T-helper 1 cell (primary cell): Measurements from ENCODE around the gene CD8A.
"Not testable (repeated sequence)": the region's sequence is repeated elsewhere in the genome, so short reads cannot be mapped to it uniquely, and the experiment has no call there.

ENCODE experiments used
- DNase-seq, 5 donors: peaks; one replicate each; pipeline ENCODE4 v3.0.0-alpha.2; 2012 to 2020
- total RNA-seq, 4 donors: gene quantifications; one replicate each; lab custom pipeline; 2026; lab: John Stamatoyannopoulos, UW

The CD8A gene
- 0.30 to 15.2 (median 4.3) reads per million in 4 donors for total RNA-seq

DNA sequence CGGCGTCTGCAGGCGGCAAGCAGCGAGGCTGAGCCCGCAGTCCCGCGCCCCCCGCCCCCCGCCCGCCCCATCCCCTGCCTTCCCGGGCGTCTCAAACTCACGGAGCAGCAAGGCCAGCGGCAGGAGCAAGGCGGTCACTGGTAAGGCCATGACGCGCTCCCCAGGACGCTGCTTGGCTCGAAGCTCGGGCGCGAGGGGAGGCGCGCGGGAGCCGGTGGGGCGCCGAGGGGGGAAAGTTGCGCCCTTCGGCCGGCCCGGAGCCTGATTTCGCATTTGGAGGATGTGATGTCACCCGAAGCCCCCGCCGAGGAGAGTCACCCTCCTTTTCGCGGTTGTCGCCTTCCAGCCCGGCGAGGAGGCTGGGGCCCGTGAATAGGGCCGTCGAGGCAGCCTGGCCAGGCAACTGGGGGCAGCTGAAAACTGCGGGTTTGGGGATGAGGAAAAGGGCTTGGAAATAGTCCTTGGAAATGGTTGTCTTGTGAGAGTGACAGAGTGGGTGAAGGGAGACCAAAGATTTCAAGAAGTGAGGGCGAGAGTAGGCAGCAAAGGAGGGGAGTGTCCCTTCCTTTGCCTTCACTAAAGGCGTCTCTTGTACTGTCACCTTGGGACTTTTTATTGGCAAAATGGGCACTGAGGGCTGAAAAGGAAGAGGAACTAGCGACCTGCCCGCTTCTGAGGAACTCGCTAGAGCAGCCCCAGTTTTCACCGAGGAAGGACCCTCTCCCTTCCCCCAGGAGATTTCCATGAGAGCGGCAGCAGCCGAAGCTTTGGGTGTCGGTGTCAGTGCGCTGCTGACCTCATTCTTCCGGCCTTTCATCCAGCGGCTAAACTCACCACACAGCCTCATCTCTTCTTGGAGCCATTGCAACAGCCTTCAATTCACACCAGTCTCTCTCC lies at the start of gene CD8A:
Gene CD8A (minus strand): TSS at position 238 of the 897 bp plus-strand sequence. CDS start 88 bp downstream, at position 150.
- peak in 1 of 5 donors; percentile 39 for DNase-seq

DNA sequence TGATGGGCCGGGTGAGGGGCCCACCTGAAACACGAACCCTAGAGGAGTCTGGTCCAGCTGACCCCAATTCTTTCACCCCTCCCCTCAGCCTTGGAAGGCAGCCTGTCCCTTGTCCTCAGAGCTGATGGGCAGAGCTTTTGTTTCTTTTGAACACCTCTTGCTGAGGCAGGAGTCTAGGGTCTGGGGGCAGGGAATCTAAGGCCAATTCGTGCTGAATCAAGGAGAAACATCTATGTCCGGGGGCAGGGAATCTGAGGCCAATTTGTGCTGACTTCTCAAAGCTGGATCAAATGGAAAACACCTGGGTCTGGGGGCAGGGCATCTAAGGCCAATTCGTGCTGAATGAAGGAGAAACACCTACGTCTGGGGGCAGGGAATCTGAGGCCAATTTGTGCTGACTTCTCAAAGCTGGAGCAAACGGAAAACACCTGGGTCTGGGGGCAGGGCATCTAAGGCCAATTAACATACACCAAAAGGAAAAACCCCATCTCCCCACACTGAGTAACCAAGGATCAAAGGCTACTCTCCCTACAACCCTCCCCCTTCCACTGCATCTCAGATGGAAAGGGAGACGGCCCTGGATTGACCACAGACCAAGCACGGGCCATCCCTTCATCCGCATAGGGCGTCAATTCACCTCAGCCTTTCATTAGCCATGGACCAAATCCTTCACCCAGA lies 49.3 kb upstream of the CD8A start:
- DNase-seq: not testable (repeated sequence)

DNA sequence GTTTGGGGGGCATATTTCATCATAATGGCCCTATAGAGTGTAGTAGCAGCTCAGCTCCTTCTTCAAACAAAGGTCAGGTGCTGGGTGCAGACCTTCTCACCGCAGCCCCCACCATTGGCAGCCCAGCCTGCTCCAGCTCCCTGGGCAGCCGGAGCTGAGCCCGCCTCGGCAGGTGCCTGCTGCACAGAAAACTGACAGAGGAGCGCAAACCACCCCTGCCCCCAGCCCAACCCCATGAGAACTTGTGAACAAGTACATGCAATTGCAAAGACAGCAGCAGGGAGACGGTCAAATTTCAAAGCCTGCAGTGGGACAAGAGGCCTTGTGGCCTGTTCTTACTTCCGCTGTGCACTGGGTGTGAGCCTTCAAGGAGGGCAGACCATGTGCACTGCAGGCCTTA lies 48.7 kb upstream of the CD8A start:
- DNase-seq: not testable (repeated sequence)

DNA sequence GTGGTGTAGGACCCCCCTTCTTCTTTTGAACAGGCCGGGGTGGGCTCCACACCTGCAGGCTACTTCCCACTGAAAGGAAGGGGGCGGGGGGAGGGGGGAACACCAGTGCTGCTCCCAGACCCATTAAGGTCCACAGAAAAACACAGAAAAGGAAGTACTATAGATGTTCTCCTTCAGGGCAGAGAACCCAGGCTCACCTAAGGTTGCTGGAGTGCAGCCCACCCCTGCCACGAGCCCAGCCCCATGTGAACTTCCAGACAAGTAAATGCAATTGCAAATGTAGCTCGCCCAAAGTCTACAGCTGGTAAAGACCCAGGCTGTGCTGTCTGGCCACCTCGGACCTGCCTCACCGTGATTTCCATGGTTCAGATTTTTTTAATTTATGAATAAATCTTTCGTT lies 47.0 kb upstream of the CD8A start:
- DNase-seq: not testable (repeated sequence)

DNA sequence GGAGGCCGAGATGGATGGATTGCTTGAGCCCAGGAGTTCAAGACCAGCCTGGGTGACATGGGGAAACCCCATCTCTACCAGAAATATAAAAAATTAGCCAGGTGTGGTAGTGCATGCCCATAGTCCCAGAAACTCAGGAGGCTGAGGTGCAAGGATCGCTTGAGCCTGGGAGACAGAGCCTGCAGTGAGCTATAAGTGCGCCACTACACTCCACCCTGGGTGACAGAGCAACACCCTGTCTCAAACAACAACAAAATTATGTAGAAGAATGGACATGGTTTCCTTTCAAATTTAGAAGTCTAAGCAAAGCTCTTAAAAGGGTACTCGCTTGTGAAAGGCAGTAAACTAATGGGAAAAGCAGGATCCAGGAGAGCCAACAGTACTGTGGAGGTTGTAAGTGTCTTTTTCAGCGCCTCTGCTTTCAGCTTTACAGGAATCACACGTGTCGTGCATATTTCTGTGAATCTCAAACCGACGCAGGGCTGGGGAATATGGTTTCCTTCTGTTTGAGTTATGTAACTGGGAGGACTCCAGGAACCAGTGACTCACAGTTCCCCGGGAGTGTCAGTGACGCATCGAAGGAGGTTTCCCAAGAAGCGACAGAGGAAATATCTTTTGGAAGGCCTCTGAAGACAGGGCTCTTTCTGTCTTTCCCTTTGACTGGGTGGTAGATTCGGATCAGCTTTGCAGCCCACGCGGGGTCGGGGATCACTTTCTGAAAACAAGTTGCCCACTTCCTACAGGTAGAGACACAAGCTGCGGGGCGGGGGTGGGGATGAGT lies 46.4 kb upstream of the CD8A start:
- DNase-seq: peak in 1 of 5 donors; percentile 56

DNA sequence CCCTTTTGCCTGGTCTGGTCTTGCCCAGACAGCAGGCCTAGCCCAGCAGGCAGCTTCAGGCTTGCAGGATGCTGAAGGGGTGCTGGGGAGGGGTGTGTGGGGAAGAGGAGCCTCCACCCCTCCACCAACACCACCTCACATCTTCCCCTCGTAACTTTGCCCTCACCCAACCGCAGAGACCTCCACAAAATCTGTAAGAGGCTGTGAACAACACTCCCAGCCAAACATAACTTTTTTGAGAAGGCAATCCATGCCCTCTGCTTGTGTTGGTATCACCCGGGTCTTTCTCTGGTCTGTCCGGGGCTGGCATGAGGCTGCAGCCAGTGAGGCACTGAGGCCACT lies 44.8 kb upstream of the CD8A start:
- not testable (repeated sequence) for DNase-seq

DNA sequence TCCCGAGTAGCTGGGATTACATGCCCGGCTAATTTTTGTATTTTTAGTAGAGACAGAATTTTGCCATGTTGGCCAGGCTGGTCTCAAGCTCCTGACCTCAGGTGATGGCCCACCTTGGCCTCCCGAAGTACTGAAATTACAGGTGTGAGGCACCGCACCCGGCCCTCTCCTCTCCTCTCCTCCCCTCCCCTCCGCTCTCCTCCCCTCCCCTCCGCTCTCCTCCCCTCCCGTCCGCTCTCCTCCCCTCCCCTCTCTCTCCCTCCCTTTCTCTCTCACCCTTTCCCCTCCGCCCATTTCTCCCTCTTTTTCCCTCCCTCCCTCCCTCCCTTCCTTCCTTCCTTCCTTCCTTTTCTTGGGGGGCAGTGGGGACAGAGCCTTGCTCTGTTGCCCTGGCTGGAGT lies 42.6 kb upstream of the CD8A start:
- no peak for DNase-seq

DNA sequence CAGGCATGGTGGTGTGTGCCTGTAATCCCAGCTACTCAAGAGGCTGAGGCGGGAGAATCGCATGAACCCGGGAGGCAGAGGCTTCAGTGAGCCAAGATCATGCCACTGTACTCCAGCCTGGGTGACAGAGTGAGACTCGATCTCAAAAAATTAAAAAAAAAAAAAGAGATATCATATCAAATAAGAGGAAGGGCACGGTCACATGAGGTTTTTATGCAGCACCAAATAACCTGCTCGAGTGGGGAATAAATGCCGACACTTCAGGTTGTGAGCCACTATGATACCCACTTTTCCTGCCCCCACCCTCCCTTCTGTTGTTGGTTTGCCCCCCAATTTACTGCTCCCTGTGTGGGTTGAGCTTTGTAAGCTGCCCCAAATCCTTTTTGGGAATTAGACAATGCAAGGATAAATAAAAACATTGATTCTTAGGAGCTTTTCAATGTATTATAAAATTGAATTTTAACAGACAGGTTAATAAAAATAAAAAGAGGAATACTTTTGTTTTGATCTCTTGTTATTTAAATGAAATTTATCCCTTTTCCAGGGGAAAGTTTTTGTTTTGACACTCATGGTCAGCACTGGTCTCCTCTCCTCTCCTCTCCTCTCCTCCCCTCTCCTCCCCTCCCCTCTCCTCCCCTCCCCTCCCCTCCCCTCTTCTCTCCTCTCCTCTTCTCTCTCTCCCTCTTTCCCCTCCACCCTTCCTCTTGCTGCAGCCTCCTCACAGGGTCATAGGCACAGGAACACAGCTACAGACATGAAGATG lies 41.8 kb upstream of the CD8A start:
- no peak for DNase-seq

DNA sequence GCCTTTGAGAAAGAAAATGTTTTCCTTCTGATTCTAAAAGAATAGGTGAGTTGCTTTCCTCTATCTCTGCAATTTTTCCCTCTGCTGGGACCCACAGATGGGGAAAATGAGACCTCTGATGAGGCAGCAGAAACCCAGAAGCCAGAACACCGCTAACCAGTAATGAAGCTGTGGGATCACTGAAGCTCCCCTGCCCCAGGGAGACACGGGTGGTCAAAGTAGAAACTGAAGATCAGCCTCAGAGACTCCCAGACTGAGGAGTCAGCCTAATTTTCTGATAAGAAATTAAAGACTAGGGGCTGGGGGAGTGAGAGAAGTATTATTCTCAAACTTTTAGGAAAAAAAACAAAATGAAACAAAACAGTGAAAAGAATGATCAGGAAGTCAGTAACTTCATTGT lies 40.8 kb upstream of the CD8A start:
- DNase-seq: no peak

DNA sequence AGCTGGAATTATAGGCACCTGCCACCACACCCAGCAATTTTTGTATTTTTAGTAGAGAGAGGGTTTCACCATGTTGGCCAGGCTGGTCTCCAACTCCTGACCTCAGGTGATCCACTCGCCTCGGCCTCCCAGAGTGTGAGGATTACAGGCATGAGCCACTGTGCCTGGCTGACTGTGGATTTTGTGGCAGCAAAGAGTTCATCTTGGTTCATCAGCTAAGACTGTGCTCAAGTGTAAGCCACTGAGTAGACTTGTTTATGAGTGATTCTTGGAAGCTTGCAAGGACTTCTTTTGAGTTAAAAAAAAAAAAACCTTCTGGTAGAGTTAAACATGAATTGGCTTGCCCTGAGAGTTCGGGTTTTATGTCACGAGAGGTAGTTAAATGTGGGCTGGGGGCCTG lies 36.2 kb upstream of the CD8A start:
- no peak for DNase-seq

DNA sequence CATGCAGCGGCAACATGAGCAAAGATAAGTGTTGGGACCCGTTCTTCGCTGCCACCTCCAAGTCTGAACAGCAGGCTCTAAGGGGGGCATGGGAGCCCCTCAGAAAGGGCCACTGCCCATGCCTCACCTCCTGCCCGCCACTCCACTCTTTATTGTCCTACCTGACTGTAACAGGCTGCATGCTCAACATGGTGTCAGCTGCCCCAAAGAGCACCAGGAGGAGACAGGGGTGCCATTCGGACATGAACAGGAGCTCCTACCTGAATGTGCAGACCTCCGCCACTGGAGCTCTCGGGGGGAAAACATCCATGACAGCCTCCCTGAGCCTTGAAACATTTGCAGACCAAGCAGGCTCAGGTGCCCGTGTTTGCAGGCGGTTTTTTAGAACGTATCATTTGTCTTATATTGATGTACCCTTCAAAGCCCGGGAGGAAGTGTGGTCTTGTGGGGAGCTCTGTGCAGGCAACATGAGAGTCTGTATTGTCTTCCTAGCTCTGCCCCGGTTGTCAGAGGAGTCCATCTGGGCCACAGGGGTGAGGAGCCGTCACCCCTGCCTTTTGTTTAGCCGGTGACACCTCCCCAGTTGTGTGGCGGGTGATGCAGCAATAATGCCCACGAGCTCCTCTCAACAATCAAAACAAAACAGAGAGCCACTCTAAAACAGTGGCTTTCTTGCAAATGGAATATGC lies 35.1 kb upstream of the CD8A start:
- DNase-seq: peak in 1 of 5 donors; percentile 74

DNA sequence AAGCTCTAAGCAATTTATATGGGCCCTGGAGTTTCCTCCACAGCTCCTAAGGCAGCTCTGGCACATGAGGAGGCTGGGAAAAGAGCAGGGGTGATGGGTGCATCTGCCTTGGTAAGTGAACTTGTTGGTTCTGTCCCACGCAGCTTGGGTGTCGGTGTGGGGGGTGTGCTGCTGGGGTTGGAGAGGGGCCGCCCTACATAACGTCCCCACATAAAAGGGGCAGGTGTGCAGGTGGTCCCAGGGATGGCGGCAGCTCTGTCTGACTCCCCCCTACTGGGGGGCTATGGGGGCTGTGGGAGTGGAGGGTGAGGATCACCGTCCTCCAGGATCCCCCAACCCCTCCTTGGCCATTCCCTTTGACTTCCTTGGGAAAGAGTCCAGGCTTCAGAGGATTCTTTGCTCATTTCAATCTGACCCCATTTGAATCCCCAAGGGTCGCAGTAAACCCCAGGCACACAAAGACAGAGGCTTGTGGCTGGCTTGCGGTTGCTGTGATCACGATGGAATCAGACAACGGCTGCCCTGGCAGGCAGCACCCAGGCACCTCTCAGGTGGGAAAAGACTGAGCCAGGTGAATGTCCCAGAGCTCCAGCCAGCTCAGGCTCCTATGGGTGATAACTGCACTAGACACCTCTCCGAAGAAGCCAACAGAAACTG lies 34.5 kb upstream of the CD8A start:
- no peak for DNase-seq

DNA sequence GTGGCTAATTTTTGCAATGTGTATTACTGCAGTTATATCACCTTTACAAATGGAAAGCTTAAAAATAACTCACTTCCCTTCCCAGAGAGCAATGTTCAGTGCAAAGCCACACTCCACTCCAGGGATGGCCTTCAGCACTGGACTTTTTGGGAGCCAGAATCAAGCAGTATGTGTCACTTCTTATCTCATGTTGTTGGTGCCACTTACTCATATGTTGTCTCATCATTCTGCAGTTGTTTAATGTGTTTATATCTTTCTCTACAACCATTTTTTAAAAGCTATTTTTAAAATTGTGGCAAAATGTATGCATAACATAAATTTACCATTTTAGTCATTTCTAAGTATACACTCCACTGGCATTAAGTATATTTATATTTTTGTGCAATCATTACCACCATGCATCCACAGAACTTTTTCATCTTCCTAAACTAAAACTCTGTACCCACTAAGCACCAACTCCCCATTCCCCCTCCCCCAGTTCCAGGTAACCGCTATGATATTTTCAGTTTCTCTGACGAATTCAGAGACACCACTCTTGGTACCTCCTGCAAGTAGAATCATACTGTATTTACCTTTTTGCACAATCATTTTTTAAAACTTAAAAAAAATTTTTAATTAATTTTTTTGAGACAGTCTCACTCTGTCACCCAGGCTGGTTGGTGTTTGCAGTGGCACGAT lies 32.1 kb upstream of the CD8A start:
- no peak for DNase-seq

DNA sequence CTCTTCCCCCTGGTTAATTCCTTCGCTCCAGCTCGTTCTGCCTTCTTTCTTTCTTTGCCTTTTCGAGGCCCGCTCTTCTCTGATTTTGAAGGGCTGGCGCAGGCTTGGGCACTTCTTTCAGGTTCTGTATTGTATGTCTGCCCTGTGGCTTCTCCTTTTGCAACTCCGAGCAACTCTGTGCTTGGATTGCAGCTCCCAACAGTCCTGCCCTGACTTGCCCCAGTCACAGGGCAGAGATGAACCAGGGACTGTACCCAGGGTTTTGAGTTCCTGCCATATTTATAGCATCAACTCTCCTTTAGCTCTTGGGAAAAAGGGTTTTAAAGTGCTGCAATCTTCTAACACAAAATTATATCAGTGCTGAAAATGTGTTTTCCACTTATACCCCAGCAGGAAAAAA lies 31.1 kb upstream of the CD8A start:
- DNase-seq: no peak

DNA sequence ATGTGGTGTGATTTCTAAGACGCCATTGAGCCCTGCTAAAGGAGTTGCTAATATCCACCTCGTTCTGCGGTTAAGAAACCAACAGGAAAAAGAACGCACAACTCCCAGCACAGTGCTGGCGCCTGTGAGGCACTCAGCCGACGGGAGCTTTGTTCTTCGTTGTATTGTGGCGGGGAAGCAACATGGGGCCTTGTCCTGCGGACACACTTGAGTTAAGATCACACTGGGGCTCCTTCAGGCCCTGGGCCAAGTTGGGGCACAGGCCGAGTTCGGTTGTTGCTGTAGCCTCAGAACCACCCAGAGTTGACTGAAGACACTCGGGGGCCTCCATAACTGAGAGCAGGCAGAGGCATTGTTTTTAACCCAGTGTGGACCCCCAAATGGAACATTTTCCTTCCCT lies 30.6 kb upstream of the CD8A start:
- no peak for DNase-seq

DNA sequence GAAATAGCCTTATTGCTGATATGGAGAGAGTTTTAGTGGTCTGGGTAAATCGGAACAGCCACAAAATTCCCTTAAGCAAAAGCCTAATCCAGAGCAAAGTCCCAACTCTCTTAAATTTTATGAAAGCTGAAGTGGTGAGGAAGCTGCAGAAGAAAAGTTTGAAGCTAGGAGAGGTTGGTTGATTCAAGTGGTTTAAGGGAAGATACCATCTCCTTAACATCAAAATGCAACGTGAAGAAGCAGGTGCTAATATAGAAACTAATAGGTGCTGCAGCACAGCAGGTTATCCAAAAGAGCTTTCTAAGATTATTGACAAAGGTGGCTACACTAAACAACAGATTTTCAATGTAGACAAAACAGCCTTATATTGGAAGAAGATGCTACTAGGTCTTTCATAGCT lies 28.2 kb upstream of the CD8A start:
- DNase-seq: no peak

DNA sequence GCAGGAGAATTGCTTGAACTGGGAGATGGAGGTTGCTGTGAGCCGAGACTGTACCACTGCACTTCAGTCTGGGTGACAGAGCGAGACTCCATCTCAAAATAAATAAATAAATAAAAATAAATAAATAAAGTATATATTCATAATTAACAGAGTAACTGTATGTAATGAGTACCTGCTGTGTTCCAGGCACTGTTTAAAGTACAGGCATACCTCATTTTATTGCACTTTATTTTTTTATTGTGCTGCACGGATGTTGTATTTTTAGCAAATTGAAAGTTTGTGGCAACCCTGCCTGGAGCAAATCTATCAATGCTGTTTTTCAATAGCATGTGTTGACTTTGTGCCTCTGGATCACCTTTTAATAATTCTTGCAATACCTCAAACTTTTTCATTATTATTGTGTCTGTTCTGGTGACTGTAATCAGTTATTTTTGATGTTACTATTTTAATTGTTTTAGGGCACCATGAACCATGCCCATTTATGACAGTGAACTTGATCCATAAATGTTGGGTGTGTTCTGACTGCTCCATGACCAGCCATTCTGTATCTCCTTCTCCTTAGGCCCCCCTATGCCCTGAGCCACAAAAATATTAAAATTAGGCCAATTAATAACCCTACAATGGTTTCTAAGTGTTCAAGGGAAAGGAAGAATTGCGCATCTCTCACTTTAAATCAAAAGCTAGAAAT lies 27.5 kb upstream of the CD8A start:
- no peak for DNase-seq

DNA sequence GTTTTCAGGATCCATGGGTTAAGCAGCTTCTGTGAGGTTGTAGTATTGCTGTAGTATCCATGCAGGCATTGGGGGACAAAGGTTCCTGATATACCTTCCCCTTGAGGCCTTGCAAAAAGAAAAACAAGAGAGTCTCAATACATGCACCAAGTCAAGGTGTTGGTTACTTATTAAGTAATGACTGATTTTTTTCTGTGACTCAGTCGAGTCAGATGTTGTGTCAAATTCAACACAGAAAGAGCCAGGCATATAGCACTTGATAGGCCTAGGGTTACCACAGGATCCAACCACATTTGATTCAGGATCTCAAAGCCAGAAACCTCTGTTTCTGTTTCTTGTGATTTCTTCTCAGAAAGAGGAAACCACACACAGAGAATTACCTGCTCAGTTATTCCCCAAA lies 24.9 kb upstream of the CD8A start:
- DNase-seq: no peak

DNA sequence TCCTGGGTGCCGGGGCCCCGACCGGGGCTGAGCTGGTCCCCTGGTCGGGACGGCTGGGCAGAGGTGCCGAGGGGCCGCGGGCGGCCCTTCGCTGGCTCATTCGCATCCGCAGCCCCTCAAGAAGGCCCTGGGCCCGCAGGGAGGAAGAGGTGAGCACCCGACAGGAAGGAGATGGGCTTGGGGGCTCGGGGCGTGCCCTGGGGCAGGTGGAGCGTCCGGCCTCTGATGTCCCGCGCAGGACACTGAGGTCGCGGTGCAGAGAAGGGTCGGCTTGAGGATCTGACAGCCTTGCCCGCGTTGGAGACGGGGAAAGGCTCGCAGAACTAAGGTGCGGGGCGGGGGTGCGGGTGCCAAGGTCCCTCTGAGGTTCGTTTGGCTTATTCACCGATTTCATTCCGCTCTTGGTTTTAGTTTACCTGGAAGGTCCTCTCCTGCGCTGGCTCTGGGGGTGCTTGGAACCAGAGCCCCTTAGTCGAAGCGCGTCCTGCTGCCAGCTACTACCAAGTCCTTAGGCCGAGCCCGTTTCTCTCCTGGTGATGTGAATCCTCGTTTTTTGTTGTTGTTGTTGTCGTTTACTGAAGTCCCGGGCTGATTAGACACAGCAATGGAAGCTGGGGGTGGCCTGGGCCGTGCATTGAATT lies 18.9 kb upstream of the CD8A start:
- DNase-seq: no peak
